Astrocyte (in vitro differentiated cells and primary cell): ENCODE measurements around the gene PRRC1. TPM values are rescaled to one million over a fixed set of nuclear protein-coding genes. Genes with fewer than 3 reads are reported as not detected.

ENCODE experiments used
- DNase-seq: peaks from one replicate; pipeline ENCODE4 v3.0.0-alpha.2; 2010; ENCODE audit warnings: low read depth
- FAIRE-seq: peaks from 2 replicates; lab custom pipeline; 2011; peaks lifted over from hg19 to GRCh38; lab: Jason Lieb, UNC
- H2AFZ ChIP-seq: 2 replicates; pipeline ENCODE4 v1.6.0; 2012; ENCODE audit warnings: low read depth, low read length, inconsistent platforms
- H3K27ac ChIP-seq: 2 replicates; pipeline ENCODE4 v1.5.1; 2011; ENCODE audit warnings: low read depth, low read length, inconsistent platforms
- H3K27me3 ChIP-seq: 2 replicates; pipeline ENCODE4 v1.6.0; 2011; ENCODE audit warnings: low read length, inconsistent platforms; ENCODE audit not compliant: insufficient read depth
- H3K36me3 ChIP-seq: 2 replicates; pipeline ENCODE4 v1.5.1; 2011; ENCODE audit warnings: low read length, inconsistent platforms; ENCODE audit not compliant: insufficient read depth
- H3K4me1 ChIP-seq: 2 replicates; pipeline ENCODE4 v1.5.1; 2011; ENCODE audit warnings: low read length, inconsistent platforms; ENCODE audit not compliant: insufficient read depth
- H3K4me2 ChIP-seq: 2 replicates; pipeline ENCODE4 v1.6.0; 2012; ENCODE audit warnings: low read length, inconsistent platforms
- H3K4me3 ChIP-seq: 2 replicates; pipeline ENCODE4 v1.5.1; 2011; ENCODE audit warnings: low read depth, mild to moderate bottlenecking, low read length, inconsistent platforms; ENCODE audit not compliant: insufficient read depth
- H3K79me2 ChIP-seq: 2 replicates; pipeline ENCODE4 v1.6.0; 2012; ENCODE audit warnings: mild to moderate bottlenecking, low read length, inconsistent platforms; ENCODE audit not compliant: insufficient read depth
- H3K9ac ChIP-seq: 2 replicates; pipeline ENCODE4 v1.6.0; 2012; ENCODE audit warnings: mild to moderate bottlenecking, low read length, inconsistent platforms
- H3K9me3 ChIP-seq: 2 replicates; pipeline ENCODE4 v1.5.1; 2012; ENCODE audit warnings: low read depth, mild to moderate bottlenecking, low read length, inconsistent platforms; ENCODE audit not compliant: insufficient read depth
- H4K20me1 ChIP-seq: 2 replicates; pipeline ENCODE4 v1.6.0; 2012; ENCODE audit warnings: low read length, inconsistent platforms; ENCODE audit not compliant: insufficient read depth
- H3K27ac Mint-ChIP-seq: one replicate; pipeline ENCODE4 v1.8.0; 2021; ENCODE audit warnings: mild to moderate bottlenecking, mixed read lengths; ENCODE audit not compliant: unreplicated experiment
- H3K27me3 Mint-ChIP-seq: one replicate; pipeline ENCODE4 v1.8.0; 2021; ENCODE audit warnings: low read depth, mixed read lengths; ENCODE audit not compliant: unreplicated experiment
- H3K36me3 Mint-ChIP-seq: one replicate; pipeline ENCODE4 v1.8.0; 2021; ENCODE audit warnings: low read depth, mixed read lengths; ENCODE audit not compliant: unreplicated experiment
- H3K4me1 Mint-ChIP-seq: one replicate; pipeline ENCODE4 v1.8.0; 2021; ENCODE audit warnings: low read depth, mixed read lengths; ENCODE audit not compliant: unreplicated experiment
- H3K4me3 Mint-ChIP-seq: one replicate; pipeline ENCODE4 v1.8.0; 2021; ENCODE audit warnings: mild to moderate bottlenecking, moderate library complexity, mixed read lengths; ENCODE audit not compliant: unreplicated experiment
- H3K9me3 Mint-ChIP-seq: one replicate; pipeline ENCODE4 v1.8.0; 2021; ENCODE audit warnings: mild to moderate bottlenecking, mixed read lengths; ENCODE audit not compliant: unreplicated experiment
- CTCF ChIP-seq: IDR thresholded peaks from 2 replicates; pipeline ENCODE4 v1.5.1; 2011; ENCODE audit warnings: low read depth, mild to moderate bottlenecking, inconsistent platforms, low read length, moderate library complexity; ENCODE audit not compliant: insufficient read depth
- EZH2 ChIP-seq: IDR thresholded peaks from 2 replicates; pipeline ENCODE4 v1.6.1; 2012; ENCODE audit warnings: mild to moderate bottlenecking, low read length, inconsistent platforms; ENCODE audit not compliant: insufficient read depth
- total RNA-seq: library from RNA; stranded (reverse); gene quantifications from 2 replicates; pipeline ENCODE4 v1.2.1, GENCODE V29; 2021

The PRRC1 gene
- total RNA-seq, 1 donor from 2014 or later = 131 TPM

DNA sequence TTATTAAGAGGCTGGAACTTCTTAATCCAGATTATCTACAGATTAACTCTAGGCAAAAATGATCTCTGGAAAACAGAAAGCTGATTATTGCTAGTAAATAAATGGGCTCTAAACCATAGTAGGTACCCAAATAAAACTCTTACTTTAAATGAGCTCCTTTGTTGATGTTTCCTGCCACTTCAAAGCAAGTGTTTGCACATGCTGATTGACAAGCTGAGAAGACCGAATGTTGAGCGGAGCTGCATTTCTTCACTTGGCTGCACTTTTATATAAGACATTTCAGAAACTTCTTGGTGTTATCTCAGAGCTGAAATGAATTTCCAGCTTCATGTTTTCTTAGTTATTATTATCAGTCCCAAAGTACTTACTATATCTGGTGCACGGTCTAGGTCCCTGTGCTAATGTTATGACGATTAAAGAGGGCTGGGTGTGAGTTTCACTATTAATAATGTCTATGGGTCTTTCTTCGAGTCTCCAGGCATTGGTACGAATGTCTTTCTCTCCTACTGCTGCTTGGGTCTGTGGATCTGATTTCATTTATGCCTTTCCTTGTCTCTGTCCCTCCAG is 72.8 kb downstream of the PRRC1 start:
- no peak for FAIRE-seq
- Histone ChIP-seq H3K4me1 (no peaks in the 10 kb centered on the region), H3K27ac (no peak overlapping the region), H3K9me3 (no peaks in the 10 kb centered on the region), H3K36me3 (no peaks in the 10 kb centered on the region), H4K20me1 (no peaks in the 10 kb centered on the region), H2AFZ (no peak overlapping the region), H3K4me3 (no peak overlapping the region), H3K27me3 (peaks cover 3% of the 10 kb centered on the region), H3K79me2 (no peaks in the 10 kb centered on the region), H3K9ac (no peak overlapping the region), H3K4me2 (no peak overlapping the region)
- no peak for TF ChIP-seq EZH2
- Mint-ChIP-seq H3K36me3 (no peaks in the 10 kb centered on the region), H3K27ac (no peak overlapping the region), H3K27me3 (no peaks in the 10 kb centered on the region), H3K4me3 (no peak overlapping the region), H3K4me1 (peaks cover 18% of the 10 kb centered on the region), H3K9me3 (no peaks in the 10 kb centered on the region)
- no peak for DNase-seq

DNA sequence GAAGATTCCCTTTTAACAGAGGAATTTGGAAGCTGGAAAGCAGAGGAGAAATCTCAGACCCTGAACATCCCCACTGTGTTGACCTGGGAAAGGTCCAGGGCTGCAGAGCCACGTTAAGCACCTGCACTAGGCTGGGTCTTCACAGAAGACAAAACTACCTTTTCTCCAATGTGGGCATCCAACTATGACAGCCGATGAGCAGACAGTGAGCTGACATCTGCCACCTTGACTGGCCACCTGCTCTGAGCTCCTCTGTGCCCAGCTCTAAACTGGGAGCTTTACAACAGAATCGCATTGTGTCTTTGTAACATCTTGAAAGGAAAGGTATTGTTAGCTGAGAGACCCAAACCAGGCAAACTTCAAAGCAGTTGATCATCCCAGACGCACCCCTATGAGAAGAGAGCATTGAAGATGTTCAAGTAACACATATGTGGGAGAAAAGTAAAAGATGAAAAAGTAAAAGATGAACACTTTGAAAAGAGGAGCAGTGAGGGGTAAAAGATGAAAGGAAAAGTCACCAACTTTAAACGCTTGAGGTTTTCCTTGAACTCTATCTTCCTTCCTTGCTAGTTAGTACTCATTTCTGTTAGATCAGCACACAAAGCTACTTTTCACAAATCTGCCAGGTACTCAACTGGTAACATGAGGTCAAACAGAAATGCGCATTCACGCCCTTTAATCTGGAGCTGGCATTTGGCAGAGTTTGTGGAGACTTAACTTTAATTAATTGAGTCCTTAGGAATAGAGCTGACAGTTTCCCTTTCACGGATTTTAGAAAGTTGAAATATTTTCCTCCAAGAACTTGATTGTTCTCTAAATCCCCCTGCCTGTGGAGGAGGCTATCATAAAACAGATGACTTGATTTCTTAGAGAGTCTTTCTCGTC is 78.3 kb downstream of the PRRC1 start:
- no peak overlapping the region for H2AFZ ChIP-seq
- no peaks in the 10 kb centered on the region for H3K79me2 ChIP-seq
- H3K27ac ChIP-seq = no peak overlapping the region
- H4K20me1 ChIP-seq = no peaks in the 10 kb centered on the region
- Mint-ChIP-seq H3K36me3 (no peaks in the 10 kb centered on the region), H3K4me3 (no peak overlapping the region), H3K9me3 (no peaks in the 10 kb centered on the region), H3K27me3 (peaks cover 7% of the 10 kb centered on the region), H3K27ac (no peak overlapping the region), H3K4me1 (no peaks in the 10 kb centered on the region)
- FAIRE-seq (no peak), DNase-seq (no peak)
- no peak overlapping the region for H3K4me3 ChIP-seq
- no peak overlapping the region for H3K9ac ChIP-seq
- TF ChIP-seq EZH2 (no peak), CTCF (no peak)
- H3K4me1 ChIP-seq = no peaks in the 10 kb centered on the region
- no peaks in the 10 kb centered on the region for H3K36me3 ChIP-seq
- no peaks in the 10 kb centered on the region for H3K27me3 ChIP-seq
- H3K9me3 ChIP-seq = no peaks in the 10 kb centered on the region
- no peak overlapping the region for H3K4me2 ChIP-seq

DNA sequence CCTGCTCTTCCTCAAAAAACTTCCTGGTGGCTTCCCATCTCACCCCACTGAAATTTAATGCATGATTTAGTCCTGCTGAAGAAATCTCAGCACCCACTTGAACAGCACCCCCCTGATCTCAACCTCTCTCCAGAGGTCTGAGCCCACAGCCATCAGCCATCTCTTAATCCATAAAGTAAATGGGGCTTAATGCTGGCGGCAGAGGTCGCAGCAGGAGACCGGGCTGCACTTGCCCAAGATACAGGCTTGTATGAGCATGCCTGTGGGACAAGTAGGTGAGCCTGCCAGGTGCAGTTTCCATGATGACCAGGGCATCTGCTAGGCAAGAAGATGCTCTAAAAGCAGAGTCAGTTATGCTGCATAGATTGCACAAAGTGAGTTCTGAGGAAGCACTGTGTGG is 79.1 kb downstream of the PRRC1 start:
- no peaks in the 10 kb centered on the region for H3K9me3 Mint-ChIP-seq
- no peak overlapping the region for H3K27ac Mint-ChIP-seq
- Histone ChIP-seq H3K36me3 (no peaks in the 10 kb centered on the region), H4K20me1 (no peaks in the 10 kb centered on the region), H3K27ac (no peak overlapping the region), H2AFZ (no peak overlapping the region), H3K4me3 (no peak overlapping the region), H3K9me3 (no peaks in the 10 kb centered on the region), H3K4me1 (no peaks in the 10 kb centered on the region), H3K27me3 (no peaks in the 10 kb centered on the region), H3K4me2 (no peak overlapping the region), H3K9ac (no peak overlapping the region), H3K79me2 (no peaks in the 10 kb centered on the region)
- DNase-seq = no peak
- H3K27me3 Mint-ChIP-seq = peaks cover 7% of the 10 kb centered on the region
- H3K36me3 Mint-ChIP-seq = no peaks in the 10 kb centered on the region
- no peak for FAIRE-seq
- H3K4me3 Mint-ChIP-seq = no peak overlapping the region
- H3K4me1 Mint-ChIP-seq = no peaks in the 10 kb centered on the region
- no peak for TF ChIP-seq CTCF
- TF ChIP-seq EZH2 = no peak
